Measurements from ENCODE around the gene PLAAT4. TPM values are rescaled to one million over a fixed set of nuclear protein-coding genes. Genes with fewer than 3 reads are reported as not detected.

The PLAAT4 gene
- total RNA-seq = 13.0 TPM
- long read RNA-seq, partial matches to known transcripts = 1 of 5 reads
- long read RNA-seq, other reads (novel, unspliced or antisense) = 0 of 5 reads

GRCh38 chr11:63536669-63537292 is at the start of gene PLAAT4:
PLAAT4 (plus strand) TSS chr11:63536808; CDS start chr11:63536869, 61 bp downstream.
- DNase-seq (ENCODE audit: low spot score) = no peak

DNA sequence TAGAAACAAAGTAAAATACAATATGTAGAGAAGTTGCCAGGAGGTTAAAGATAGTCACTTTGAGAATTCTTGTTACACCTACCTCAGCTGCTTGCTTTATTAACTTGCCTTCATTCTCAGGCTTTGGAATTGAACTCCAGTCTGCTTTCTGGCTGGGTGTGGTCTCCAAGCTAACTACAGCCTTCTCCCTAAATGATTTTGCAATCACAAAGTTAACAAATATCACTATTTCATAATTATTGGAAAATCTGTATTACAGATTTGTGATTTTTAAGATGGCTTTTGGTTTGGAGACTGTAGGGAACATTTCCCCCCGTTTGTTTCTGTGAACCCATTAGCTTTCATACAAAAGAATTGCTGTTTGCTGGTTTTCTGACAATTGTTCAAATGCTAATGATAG is 47.8 kb upstream of the PLAAT4 start:
- no peak for DNase-seq (ENCODE audit: low spot score)

DNA sequence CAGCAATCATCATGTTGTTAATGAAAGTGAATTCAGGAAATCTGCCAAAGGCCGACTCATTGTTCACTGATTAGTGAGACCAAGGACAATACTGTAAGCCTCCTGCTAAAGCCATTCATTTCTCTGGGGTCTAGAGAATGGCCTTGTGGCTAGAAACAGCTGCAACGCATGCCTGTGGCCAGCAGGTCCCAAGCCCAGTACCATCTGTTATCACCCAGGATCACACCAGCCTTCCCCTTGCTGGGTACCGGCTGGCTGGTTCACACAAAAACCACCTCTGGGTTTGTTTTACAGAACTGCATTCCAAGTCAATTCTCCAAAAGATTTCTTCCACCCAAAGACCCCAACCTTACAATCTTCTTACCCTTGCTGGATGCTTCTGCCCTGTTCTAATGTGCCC is 46.7 kb upstream of the PLAAT4 start:
- no peak for DNase-seq (ENCODE audit: low spot score)

- no peak for DNase-seq (ENCODE audit: low spot score)
Measured at GRCh38 chr11:63490551-63491239, 45.9 kb upstream of the PLAAT4 start, which contains the start of gene PLAAT5. PLAAT5 (minus strand) TSS chr11:63491167; CDS start chr11:63491034, 133 bp downstream.

GRCh38 chr11:63491240-63491587 is 45.4 kb upstream of the PLAAT4 start:
- DNase-seq (ENCODE audit: low spot score) = no peak

DNA sequence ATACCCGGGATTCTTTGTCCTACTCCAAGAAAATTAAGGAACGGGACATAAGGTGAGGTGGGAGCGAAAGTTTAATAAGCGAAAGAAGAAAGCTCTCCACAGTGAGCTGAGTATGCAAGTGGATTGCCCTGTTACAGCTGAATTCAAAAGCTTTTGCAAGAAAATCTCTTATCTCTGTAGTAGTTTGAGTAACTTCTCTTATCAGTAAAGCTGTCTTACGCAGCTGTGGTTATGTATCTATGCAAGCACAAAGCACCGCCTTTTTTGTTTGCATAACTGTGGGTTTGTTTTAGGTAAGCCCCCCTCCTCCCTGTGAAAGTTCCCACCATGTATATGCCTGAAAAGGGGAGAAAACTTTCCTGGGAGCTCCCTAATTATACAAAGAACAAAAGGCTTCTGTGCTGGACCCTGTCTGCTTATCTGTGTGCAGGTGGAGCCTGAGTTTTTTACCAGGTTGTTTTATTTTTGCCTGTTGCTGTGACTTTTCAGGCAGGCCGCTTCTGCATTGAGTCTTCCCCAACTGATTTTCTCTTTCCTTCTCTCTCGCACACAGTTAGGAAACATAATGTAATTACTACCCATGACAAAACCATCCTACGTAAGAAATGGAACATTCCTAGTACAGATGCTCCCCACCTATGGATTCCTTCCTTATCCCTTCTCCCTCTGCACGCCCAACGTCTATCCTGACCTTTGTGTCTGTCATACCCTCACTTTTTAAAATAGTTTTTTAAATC is 44.8 kb upstream of the PLAAT4 start:
- DNase-seq (ENCODE audit: low spot score) = no peak

DNA sequence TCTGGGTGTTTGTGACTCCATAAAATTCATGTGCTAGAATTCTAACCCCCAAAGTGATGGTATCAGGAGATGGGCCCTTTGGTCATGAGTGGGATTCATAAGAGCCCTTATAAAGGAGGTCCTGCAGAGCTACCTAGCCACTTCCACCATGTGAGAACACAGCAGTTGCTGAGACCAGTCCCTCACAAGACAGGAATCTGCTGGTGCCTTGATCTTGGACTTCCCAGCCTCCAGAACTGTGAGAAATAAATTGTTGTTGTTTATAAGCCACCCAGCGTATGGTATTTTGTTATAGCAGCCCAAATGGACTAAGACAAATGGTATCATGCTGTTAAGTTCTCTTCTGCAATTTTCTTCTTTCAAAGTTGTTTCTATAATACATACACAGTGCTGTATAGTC is 44.2 kb upstream of the PLAAT4 start:
- no peak for DNase-seq (ENCODE audit: low spot score)

GRCh38 chr11:63493127-63493526 is 43.5 kb upstream of the PLAAT4 start:
- DNase-seq (ENCODE audit: low spot score) = no peak

DNA sequence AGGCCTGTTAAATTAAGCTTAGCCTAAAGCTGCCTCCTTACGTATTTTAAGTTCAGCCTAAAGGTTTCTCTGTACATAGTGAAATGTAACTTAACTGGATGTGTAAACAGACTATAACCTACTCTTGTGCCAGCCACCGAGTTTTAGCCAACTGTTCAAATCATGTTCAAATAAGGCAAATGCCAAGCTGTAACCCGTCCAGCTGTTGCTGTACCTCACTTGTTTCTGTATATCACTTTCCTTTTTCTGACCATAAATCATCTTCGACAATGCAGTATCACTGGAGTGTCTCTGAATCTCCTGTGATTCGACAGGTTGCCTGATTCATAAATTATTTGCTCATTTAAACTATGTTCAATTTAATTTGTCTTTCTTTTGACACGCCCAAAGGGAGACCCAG is 41.6 kb upstream of the PLAAT4 start:
- no peak for DNase-seq (ENCODE audit: low spot score)

DNA sequence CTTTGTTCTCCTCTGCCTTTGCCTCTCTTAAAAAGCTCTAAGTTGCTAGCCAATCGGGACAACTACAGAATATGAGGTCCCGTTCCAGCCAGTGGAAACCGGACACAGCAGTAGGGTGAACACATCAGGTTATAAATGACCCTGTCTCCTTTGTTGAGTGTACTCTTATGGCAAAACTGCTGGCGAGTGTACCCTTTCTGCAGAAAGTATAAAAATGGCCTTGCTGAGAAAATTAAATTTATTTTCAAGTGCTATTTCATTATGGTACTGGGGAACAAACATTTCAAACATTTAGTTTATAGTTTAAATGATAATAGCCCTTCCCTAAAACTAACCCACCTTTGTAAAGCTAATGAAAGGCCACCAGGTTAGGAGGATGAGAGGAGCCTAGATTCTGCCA is 36.7 kb upstream of the PLAAT4 start:
- DNase-seq (ENCODE audit: low spot score) = no peak

- DNase-seq (ENCODE audit: low spot score) = no peak
Measured at GRCh38 chr11:63501236-63501635, 35.4 kb upstream of the PLAAT4 start.

DNA sequence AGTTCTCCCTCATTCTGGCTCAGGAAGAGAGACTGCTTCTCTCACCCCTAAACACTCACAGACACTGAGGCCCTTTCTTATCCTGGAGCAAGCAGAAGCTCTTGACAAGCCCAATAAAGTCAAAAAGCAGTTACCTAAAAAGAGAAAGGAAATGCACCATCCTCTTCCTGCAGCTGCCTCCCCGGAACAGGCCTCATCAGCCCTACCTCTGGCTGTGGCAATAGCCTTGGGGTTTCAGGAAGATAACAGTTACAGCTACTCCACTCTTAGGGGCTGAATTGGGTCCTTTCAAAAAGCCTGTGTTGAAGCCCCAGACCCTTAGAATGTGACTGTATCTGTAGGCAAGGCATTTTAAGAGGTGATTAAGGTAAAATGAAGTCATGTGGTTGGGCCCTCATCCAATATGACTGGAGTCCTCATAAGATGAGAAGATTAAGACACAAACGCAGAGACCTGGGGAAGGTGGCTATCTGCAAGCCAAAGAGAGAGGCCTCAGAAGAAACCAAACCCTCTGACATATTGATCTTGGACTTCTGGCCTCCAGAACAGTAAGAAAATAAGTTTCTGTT is 34.3 kb upstream of the PLAAT4 start:
- no peak for DNase-seq (ENCODE audit: low spot score)

GRCh38 chr11:63503492-63503891 is 33.1 kb upstream of the PLAAT4 start:
- no peak for DNase-seq (ENCODE audit: low spot score)

GRCh38 chr11:63504054-63504453 is 32.6 kb upstream of the PLAAT4 start:
- no peak for DNase-seq (ENCODE audit: low spot score)

DNA sequence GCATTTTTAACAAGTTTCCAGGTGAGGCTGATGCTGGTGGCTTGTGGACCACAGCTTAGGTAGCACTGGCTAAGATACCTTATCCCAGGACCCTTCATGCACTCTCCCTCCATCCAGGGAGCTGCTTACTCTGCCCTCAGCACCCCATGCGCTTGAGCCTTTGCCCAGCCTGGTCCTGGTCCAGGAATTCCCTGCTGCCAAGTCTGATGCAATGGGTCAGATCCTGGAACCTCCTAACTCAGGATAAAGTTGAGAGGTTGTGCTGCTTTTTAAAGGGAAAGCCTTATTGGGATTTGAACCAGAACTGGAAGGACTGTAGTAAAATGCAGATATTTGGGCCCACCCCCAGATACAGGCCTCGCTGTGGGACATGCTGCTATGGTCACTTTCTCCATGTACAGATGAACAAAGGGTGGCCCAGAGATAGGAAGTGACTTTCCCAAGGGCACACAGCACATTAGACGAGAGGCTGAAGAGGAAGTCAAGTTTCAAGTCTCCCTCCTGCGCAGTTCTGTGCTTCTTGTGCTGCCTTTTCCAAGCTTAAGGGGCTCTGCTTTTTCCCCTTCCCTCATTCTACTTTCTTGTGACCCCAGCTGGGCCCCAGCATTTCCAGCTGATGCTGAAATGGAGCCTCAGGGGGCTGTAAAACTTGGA is 31.5 kb upstream of the PLAAT4 start:
- no peak for DNase-seq (ENCODE audit: low spot score)

DNA sequence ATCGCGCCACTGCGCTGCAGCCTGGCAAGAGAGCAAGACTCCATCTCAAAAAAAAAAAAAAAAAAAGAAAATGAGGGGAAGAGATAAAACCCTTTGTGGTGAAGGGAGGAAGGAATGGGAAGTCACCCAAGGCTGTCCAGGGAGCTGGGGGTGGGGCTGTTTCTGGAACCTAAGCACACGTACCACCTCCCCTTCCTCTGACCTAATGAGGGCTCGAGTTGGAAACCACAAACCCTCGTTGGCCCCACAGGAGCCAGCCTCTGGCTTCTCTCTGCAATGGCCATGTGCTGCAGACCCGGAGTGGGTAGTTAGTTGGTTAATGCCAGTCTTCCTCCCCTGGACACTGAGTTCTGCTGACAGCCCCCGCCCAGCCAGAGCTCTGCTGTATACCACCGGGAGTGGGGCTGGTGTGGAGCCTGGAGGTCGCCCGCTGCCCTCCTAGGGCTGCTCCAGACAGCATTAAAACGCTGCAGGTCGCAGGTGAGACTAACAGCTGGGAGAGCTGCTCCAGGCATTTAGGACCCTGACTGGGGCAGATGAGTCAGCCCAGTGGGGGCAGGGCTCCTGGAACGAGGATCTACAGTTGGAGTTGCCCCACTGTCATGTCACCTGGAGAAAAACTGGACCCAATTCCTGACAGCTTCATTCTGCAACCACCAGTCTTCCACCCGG is 30.6 kb upstream of the PLAAT4 start, which contains the start of gene LGALS12:
Gene LGALS12, plus strand, starts transcription at position 228 of the 672 bp plus-strand sequence. Its CDS starts 375 bp downstream, at position 603.
- DNase-seq (ENCODE audit: low spot score) = no peak

DNA sequence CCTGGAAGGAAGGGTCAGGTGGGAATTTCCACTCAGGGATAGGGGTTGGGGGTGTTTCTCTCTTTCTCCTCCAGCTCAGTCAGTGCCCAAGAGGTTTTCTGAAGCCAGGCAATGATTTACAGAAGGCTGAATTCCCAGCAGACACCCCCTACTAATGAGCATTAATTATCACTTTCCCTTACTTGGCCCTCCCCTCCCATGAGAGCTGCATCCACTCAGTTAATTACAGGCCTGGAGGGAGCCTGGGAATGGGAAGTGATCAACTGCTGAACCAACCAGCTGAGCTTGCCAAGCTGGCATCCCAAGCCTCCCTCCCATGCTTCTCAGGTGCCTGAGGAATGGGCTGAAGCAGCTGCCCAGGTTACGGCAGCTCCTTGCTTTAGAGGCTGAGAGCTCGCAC is 29.7 kb upstream of the PLAAT4 start:
- DNase-seq (ENCODE audit: low spot score) = no peak

DNA sequence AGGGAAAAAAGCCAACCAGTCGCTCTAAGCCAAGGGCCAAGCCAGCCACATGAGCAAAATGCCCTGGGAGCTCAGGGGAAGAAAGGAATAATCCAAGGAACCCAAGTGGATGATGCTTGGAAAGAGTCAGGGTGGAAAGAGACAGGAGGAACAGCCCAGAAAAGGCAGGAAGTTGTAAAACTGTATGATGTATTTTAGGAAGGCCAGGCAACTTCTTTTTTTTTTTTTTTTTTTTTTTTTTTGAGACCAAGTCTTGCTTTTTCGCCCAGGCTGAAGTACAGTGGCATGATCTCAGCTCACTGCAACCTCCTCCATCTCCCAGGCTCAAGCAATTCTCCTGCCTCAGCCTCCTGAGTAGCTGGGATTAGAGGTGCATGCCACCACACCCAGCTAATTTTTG is 29.1 kb upstream of the PLAAT4 start:
- no peak for DNase-seq (ENCODE audit: low spot score)

DNA sequence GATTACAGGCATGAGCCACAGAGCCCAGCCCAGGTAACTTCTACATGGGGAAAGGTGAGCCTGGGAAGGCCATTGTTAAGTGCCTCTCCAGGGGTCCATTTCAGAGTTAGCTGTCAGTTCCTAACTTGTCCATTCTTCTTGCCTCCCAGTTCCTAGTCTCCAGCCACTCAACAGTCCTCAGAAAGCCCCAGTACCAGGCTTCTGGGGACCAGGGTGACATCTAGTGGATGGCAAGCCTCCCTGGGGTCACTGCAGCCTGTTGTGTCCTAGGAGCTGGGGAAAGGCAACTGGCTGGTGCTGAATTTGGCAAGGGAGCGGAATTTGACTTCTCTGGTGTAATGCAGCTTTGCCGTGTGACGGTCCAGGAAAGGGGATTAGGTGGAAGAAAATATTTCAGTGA is 28.6 kb upstream of the PLAAT4 start:
- DNase-seq (ENCODE audit: low spot score) = no peak

GRCh38 chr11:63508745-63509144 is 27.9 kb upstream of the PLAAT4 start:
- no peak for DNase-seq (ENCODE audit: low spot score)

Measured in mesenteric fat pad (tissue), 1 donor.